Activated CD4-positive, alpha-beta T cell treated with anti-CD3 and anti-CD28 coated beads, Interleukin-2, amount 10 ng/mL, durations not matched to agents 7 days and 5 days (primary cell): ENCODE results near the gene B3GAT1. TPM values are rescaled to one million over a fixed set of nuclear protein-coding genes. Genes with fewer than 3 reads are reported as not detected.
"Not testable (repeated sequence)": the region's sequence is repeated elsewhere in the genome, so short reads cannot be mapped to it uniquely, and the experiment has no call there.

Experiments used
- CTCF ChIA-PET: fragments of 350-600 bp; sonication (Branson Sonifier 250); formaldehyde crosslinking; loops from one replicate; lab custom pipeline; 2021; ENCODE audit warnings: antibody characterized with exemption; lab: Charles Lee
- POLR2A ChIA-PET: fragments of 350-600 bp; sonication (Branson Sonifier 250); formaldehyde crosslinking; loops from one replicate; lab custom pipeline; 2021; ENCODE audit warnings: antibody characterized with exemption; lab: Charles Lee
- DNase-seq: peaks from one replicate; pipeline ENCODE4 v3.0.0-alpha.2; 2020
- H3K27ac Mint-ChIP-seq: one replicate; pipeline ENCODE4 v1.8.0; 2021; ENCODE audit warnings: mild to moderate bottlenecking, moderate library complexity, mixed read lengths
- H3K27me3 Mint-ChIP-seq: one replicate; pipeline ENCODE4 v1.8.0; 2021; ENCODE audit warnings: mixed read lengths
- H3K36me3 Mint-ChIP-seq: one replicate; pipeline ENCODE4 v1.8.0; 2021; ENCODE audit warnings: low read depth, mixed read lengths
- H3K4me1 Mint-ChIP-seq: one replicate; pipeline ENCODE4 v1.8.0; 2021; ENCODE audit warnings: mixed read lengths
- H3K4me3 Mint-ChIP-seq: one replicate; pipeline ENCODE4 v1.8.0; 2021; ENCODE audit warnings: mild to moderate bottlenecking, moderate library complexity, mixed read lengths
- H3K9me3 Mint-ChIP-seq: one replicate; pipeline ENCODE4 v1.8.0; 2021; ENCODE audit warnings: mixed read lengths
- total RNA-seq, 2 experiments: library from RNA; stranded (reverse); gene quantifications; one replicate each; pipeline ENCODE4 v1.2.3, GENCODE V29; 2021

The B3GAT1 gene
- total RNA-seq, 2 experiments from 2014 or later: 1.4 to 1.6 TPM

DNA sequence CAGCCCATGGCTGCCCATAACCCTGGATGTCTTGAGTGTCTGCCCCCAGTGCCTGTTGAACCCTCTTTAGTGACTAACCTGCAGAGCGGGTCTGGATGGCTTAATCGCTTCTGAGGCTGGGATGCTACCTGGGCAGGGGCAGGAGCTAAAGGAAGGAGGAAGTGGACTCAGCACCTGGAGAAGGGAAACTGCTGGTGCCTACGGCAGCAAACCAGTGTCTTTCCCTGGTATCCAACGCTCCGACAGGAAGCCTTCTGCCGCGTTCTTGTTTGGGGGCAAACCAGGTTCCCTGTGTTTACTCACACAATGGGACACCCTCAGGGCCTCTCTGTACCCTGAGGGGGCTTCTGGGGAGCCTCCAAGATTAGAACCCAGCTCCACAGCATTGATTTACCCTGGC lies 38.1 kb upstream of the B3GAT1 start:
- no peaks in the 10 kb centered on the region for H3K9me3 Mint-ChIP-seq
- no peaks in the 10 kb centered on the region for H3K4me1 Mint-ChIP-seq
- ChIA-PET CTCF (no interaction called here), POLR2A (no interaction called here)
- H3K27ac Mint-ChIP-seq: no peak overlapping the region
- DNase-seq: no peak
- H3K27me3 Mint-ChIP-seq: no peaks in the 10 kb centered on the region
- no peaks in the 10 kb centered on the region for H3K36me3 Mint-ChIP-seq
- no peak overlapping the region for H3K4me3 Mint-ChIP-seq

DNA sequence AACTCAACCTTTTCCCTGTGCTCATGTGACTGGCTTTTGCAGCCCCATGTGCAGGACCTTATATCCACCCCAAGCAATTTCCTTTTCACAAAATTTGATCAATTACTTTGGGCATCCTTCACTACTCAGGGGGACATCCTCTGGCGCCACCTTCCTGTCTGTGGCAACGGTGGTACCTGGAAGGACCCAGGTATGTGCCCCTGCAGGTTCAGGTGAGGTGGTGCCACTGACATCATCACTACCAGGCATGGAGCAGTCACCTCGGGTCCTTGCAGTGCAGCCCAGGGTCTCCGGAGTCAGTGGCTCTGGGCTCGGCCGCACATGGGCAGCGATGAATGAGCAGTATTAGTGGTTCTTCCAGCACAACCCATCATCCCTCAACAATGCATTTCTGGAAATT lies 37.7 kb upstream of the B3GAT1 start:
- Mint-ChIP-seq H3K27ac (no peak overlapping the region), H3K27me3 (no peaks in the 10 kb centered on the region), H3K4me3 (no peak overlapping the region), H3K9me3 (no peaks in the 10 kb centered on the region), H3K36me3 (no peaks in the 10 kb centered on the region), H3K4me1 (no peaks in the 10 kb centered on the region)
- DNase-seq: no peak
- ChIA-PET POLR2A (no interaction called here), CTCF (no interaction called here)

DNA sequence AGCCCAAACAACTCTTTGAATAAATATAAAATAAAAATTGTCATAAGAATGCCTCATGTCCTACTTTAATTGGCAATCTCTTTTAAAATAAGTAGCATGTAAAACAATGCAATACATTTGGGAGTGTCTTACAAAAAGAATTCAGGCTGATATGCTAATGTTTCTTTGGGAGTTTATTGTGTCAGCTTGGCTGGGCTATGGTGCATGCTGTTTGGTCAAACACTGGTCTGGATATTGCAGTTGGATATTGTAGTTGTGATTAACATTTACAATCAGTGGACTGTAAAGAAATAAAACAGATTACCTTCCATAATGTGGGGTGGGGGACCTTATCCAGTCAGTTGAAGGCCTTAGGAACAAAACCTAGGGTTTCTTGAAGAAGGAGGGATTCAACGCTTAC lies 37.0 kb upstream of the B3GAT1 start:
- DNase-seq: no peak
- Mint-ChIP-seq H3K9me3 (peaks cover 1% of the 10 kb centered on the region), H3K4me1 (no peaks in the 10 kb centered on the region), H3K36me3 (no peaks in the 10 kb centered on the region), H3K27me3 (no peaks in the 10 kb centered on the region), H3K27ac (no peak overlapping the region), H3K4me3 (no peak overlapping the region)
- ChIA-PET POLR2A (no interaction called here), CTCF (no interaction called here)

- no peak for DNase-seq
- Mint-ChIP-seq H3K9me3 (peaks cover 2% of the 10 kb centered on the region), H3K4me1 (no peaks in the 10 kb centered on the region), H3K4me3 (no peak overlapping the region), H3K27me3 (no peaks in the 10 kb centered on the region), H3K36me3 (no peaks in the 10 kb centered on the region), H3K27ac (no peak overlapping the region)
- ChIA-PET CTCF (no interaction called here), POLR2A (no interaction called here)
Observed at GRCh38 chr11:134447696-134448095, 35.7 kb upstream of the B3GAT1 start.

- no peak overlapping the region for H3K4me3 Mint-ChIP-seq
- H3K36me3 Mint-ChIP-seq: no peaks in the 10 kb centered on the region
- POLR2A ChIA-PET: no interaction called here
- DNase-seq: no peak
- H3K4me1 Mint-ChIP-seq: no peaks in the 10 kb centered on the region
- no peak overlapping the region for H3K27ac Mint-ChIP-seq
- H3K27me3 Mint-ChIP-seq: no peaks in the 10 kb centered on the region
- H3K9me3 Mint-ChIP-seq: peaks cover 2% of the 10 kb centered on the region
- CTCF ChIA-PET: no interaction called here
Observed at GRCh38 chr11:134445601-134446325, 33.7 kb upstream of the B3GAT1 start.

GRCh38 chr11:134444160-134445108 lies 32.4 kb upstream of the B3GAT1 start:
- H3K4me1 Mint-ChIP-seq, H3K27ac Mint-ChIP-seq, H3K27me3 Mint-ChIP-seq, POLR2A ChIA-PET, H3K4me3 Mint-ChIP-seq, CTCF ChIA-PET, DNase-seq, H3K36me3 Mint-ChIP-seq, H3K9me3 Mint-ChIP-seq: not testable (repeated sequence)

GRCh38 chr11:134443246-134443645 lies 31.2 kb upstream of the B3GAT1 start:
- ChIA-PET POLR2A (no interaction called here), CTCF (no interaction called here)
- Mint-ChIP-seq H3K27me3 (no peaks in the 10 kb centered on the region), H3K4me3 (no peak overlapping the region), H3K36me3 (no peaks in the 10 kb centered on the region), H3K4me1 (no peaks in the 10 kb centered on the region), H3K9me3 (peaks cover 2% of the 10 kb centered on the region), H3K27ac (no peak overlapping the region)
- no peak for DNase-seq

- Mint-ChIP-seq H3K4me3 (no peak overlapping the region), H3K27ac (no peak overlapping the region), H3K36me3 (no peaks in the 10 kb centered on the region), H3K27me3 (no peaks in the 10 kb centered on the region), H3K4me1 (no peaks in the 10 kb centered on the region), H3K9me3 (peaks cover 2% of the 10 kb centered on the region)
- DNase-seq: no peak
- POLR2A ChIA-PET: no interaction called here
- CTCF ChIA-PET: no interaction called here
Observed at GRCh38 chr11:134442246-134442645, 30.2 kb upstream of the B3GAT1 start.

DNA sequence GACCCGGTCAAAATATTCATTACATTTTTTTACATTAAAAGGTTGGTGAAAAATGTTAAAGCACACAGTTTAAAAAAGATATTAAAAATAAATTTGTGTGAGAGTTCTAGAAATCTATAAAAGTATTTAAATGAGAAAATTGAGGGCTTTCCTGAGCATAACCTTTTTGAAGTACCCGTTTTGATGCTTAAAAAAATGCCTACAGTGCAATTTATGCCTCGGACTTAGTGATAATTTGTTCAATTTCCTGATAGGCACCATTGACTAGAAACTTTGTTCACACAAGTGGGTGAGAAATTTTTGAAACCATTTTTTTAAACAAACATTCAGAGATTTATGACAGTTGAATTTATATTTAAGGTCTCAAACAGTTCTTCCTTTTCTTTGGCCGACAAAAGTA lies 29.7 kb upstream of the B3GAT1 start:
- no peak for DNase-seq
- H3K9me3 Mint-ChIP-seq: peaks cover 2% of the 10 kb centered on the region
- H3K36me3 Mint-ChIP-seq: no peaks in the 10 kb centered on the region
- ChIA-PET POLR2A (no interaction called here), CTCF (no interaction called here)
- no peak overlapping the region for H3K27ac Mint-ChIP-seq
- H3K27me3 Mint-ChIP-seq: no peaks in the 10 kb centered on the region
- no peak overlapping the region for H3K4me3 Mint-ChIP-seq
- no peaks in the 10 kb centered on the region for H3K4me1 Mint-ChIP-seq

GRCh38 chr11:134441281-134441680 lies 29.2 kb upstream of the B3GAT1 start:
- H3K9me3 Mint-ChIP-seq: peaks cover 2% of the 10 kb centered on the region
- no peaks in the 10 kb centered on the region for H3K27me3 Mint-ChIP-seq
- H3K27ac Mint-ChIP-seq: no peak overlapping the region
- ChIA-PET CTCF (no interaction called here), POLR2A (no interaction called here)
- no peaks in the 10 kb centered on the region for H3K4me1 Mint-ChIP-seq
- DNase-seq: no peak
- H3K36me3 Mint-ChIP-seq: no peaks in the 10 kb centered on the region
- no peak overlapping the region for H3K4me3 Mint-ChIP-seq

- no peak for DNase-seq
- Mint-ChIP-seq H3K9me3 (peaks cover 2% of the 10 kb centered on the region), H3K4me1 (no peaks in the 10 kb centered on the region), H3K27me3 (no peaks in the 10 kb centered on the region), H3K4me3 (no peak overlapping the region), H3K36me3 (no peaks in the 10 kb centered on the region), H3K27ac (no peak overlapping the region)
- CTCF ChIA-PET: no interaction called here
- POLR2A ChIA-PET: no interaction called here
Observed at GRCh38 chr11:134440851-134441250, 28.8 kb upstream of the B3GAT1 start.

GRCh38 chr11:134438542-134439537 lies 26.8 kb upstream of the B3GAT1 start:
- DNase-seq: no peak
- Mint-ChIP-seq H3K4me3 (no peak overlapping the region), H3K27ac (no peak overlapping the region), H3K9me3 (no peaks in the 10 kb centered on the region), H3K27me3 (no peaks in the 10 kb centered on the region), H3K4me1 (no peaks in the 10 kb centered on the region), H3K36me3 (no peaks in the 10 kb centered on the region)
- ChIA-PET POLR2A (no interaction called here), CTCF (no interaction called here)
